ENCODE data around the gene TUBB4B.

GRCh38 chr9:137233143-137233980 lies 7.7 kb upstream of the TUBB4B start:
- no peak for TF ChIP-seq POLR2A (IDR thresholded peaks at IDR 0.05)
- no peak for TF ChIP-seq CTCF (IDR thresholded peaks at IDR 0.05)

Measured in thyroid gland (tissue), 4 donors.